HepG2 (cell line): ENCODE data around the gene ATAD3C. TPM values are rescaled to one million over a fixed set of nuclear protein-coding genes. Genes with fewer than 3 reads are reported as not detected.

Experiments used
- ELF3 ChIP-seq: IDR thresholded peaks from 2 replicates; pipeline ENCODE4 v1.6.1; 2016; ENCODE audit warnings: missing genetic modification reagents, missing compliant biosample characterization
- KAT8 ChIP-seq: IDR thresholded peaks from 2 replicates; pipeline ENCODE4 v1.6.1; 2016; ENCODE audit warnings: missing genetic modification reagents, missing compliant biosample characterization
- KDM1A ChIP-seq: IDR thresholded peaks from 2 replicates; pipeline ENCODE4 v1.6.1; 2016; ENCODE audit warnings: missing compliant biosample characterization
- MED8 ChIP-seq: sonication (generic); formaldehyde crosslinking; IDR thresholded peaks from 2 replicates; pipeline ENCODE4 v1.8.1; 2023; ENCODE audit warnings: mild to moderate bottlenecking, missing genetic modification reagents; ENCODE audit not compliant: insufficient replicate concordance
- POGZ ChIP-seq: sonication (generic); formaldehyde crosslinking; IDR thresholded peaks from 2 replicates; pipeline ENCODE4 v1.4.0; 2020; ENCODE audit warnings: mild to moderate bottlenecking, missing genetic modification reagents
- TAF1 ChIP-seq: sonication (generic); formaldehyde crosslinking; IDR thresholded peaks from 2 replicates; pipeline ENCODE4 v1.4.0; 2020; ENCODE audit warnings: missing genetic modification reagents
- ZNF260 ChIP-seq: sonication (generic); formaldehyde crosslinking; IDR thresholded peaks from 2 replicates; pipeline ENCODE4 v1.4.0; 2020; ENCODE audit warnings: missing genetic modification reagents, low read depth, mild to moderate bottlenecking, borderline replicate concordance
- ZNF264 ChIP-seq: sonication (generic); formaldehyde crosslinking; IDR thresholded peaks from 2 replicates; pipeline ENCODE4 v1.4.0; 2020; ENCODE audit warnings: missing genetic modification reagents
- ZNF367 ChIP-seq: sonication (generic); formaldehyde crosslinking; IDR thresholded peaks from 2 replicates; pipeline ENCODE4 v1.4.0; 2020; ENCODE audit warnings: missing genetic modification reagents, borderline replicate concordance
- ZNF451 ChIP-seq: sonication (generic); formaldehyde crosslinking; IDR thresholded peaks from 2 replicates; pipeline ENCODE4 v1.5.0; 2020; ENCODE audit warnings: mild to moderate bottlenecking, missing genetic modification reagents
- ZNF550 ChIP-seq: sonication (generic); formaldehyde crosslinking; IDR thresholded peaks from 2 replicates; pipeline ENCODE4 v1.4.0; 2020; ENCODE audit warnings: mild to moderate bottlenecking, missing genetic modification reagents, borderline replicate concordance
- ZNF776 ChIP-seq: sonication (generic); formaldehyde crosslinking; IDR thresholded peaks from 2 replicates; pipeline ENCODE4 v1.4.0; 2020; ENCODE audit warnings: mild to moderate bottlenecking, missing genetic modification reagents
- polyA plus RNA-seq, 8 experiments: library from polyadenylated mRNA; depleted of rRNA in 3 of 8; stranded (reverse) in 7 of 8; unstranded in 1 of 8; fragments of >200 nt; fragmentation: Illumina TruSeq in 4 of 8; extraction: Trizol in 4 of 8; gene quantifications; 2 replicates each; pipeline versions ENCODE4 v1.2.1 to v1.2.3, GENCODE V29; 2011 to 2016; ENCODE audit warnings: low read depth in 4 of 8, missing spikeins in 1 of 8, mixed read lengths in 1 of 8; ENCODE audit not compliant: insufficient read depth in 1 of 8
- total RNA-seq, 5 experiments: library from RNA; depleted of rRNA; stranded (reverse); fragments of >200 nt; fragmentation: Illumina TruSeq; extraction: Trizol; gene quantifications; 2 replicates each; pipeline ENCODE4 v1.2.3, GENCODE V29; 2016; ENCODE audit warnings: low read depth in 1 of 5
- TF ChIP-seq, protein P1 (sequence below): IDR thresholded peaks from 2 replicates; pipeline ENCODE4 v1.6.1; 2016; ENCODE audit warnings: control low read depth
- TF ChIP-seq, protein P2 (sequence below): sonication (generic); IDR thresholded peaks from 2 replicates; pipeline ENCODE4 v1.6.1; 2016; ENCODE audit warnings: low read depth, borderline replicate concordance
- TF ChIP-seq, protein P3 (sequence below): sonication (generic); formaldehyde crosslinking; IDR thresholded peaks from 2 replicates; pipeline ENCODE4 v1.4.0; 2020; ENCODE audit warnings: missing genetic modification reagents
- TF ChIP-seq, protein P4 (sequence below): sonication (generic); formaldehyde crosslinking; IDR thresholded peaks from 2 replicates; pipeline ENCODE4 v1.5.0; 2020; ENCODE audit warnings: mild to moderate bottlenecking, missing genetic modification reagents
- TF ChIP-seq, protein P5 (sequence below): sonication (generic); formaldehyde crosslinking; conservative IDR thresholded peaks from 2 replicates; pipeline ENCODE4 v1.8.1; 2023; ENCODE audit warnings: missing genetic modification reagents
- TF ChIP-seq, protein P6 (sequence below): sonication (generic); formaldehyde crosslinking; conservative IDR thresholded peaks from 2 replicates; pipeline ENCODE4 v1.4.0; 2020; ENCODE audit warnings: missing genetic modification reagents
- TF ChIP-seq, protein P7 (sequence below): IDR thresholded peaks from 2 replicates; pipeline ENCODE4 v1.6.1; 2016; ENCODE audit warnings: missing compliant biosample characterization, missing genetic modification reagents, borderline replicate concordance

Gene ATAD3C
- total and polyA plus RNA-seq, 2 of the 13 experiments (the other 11 are each of a cell fraction or from before 2014, with no cell fraction given): 2.4 to 3.2 TPM

DNA sequence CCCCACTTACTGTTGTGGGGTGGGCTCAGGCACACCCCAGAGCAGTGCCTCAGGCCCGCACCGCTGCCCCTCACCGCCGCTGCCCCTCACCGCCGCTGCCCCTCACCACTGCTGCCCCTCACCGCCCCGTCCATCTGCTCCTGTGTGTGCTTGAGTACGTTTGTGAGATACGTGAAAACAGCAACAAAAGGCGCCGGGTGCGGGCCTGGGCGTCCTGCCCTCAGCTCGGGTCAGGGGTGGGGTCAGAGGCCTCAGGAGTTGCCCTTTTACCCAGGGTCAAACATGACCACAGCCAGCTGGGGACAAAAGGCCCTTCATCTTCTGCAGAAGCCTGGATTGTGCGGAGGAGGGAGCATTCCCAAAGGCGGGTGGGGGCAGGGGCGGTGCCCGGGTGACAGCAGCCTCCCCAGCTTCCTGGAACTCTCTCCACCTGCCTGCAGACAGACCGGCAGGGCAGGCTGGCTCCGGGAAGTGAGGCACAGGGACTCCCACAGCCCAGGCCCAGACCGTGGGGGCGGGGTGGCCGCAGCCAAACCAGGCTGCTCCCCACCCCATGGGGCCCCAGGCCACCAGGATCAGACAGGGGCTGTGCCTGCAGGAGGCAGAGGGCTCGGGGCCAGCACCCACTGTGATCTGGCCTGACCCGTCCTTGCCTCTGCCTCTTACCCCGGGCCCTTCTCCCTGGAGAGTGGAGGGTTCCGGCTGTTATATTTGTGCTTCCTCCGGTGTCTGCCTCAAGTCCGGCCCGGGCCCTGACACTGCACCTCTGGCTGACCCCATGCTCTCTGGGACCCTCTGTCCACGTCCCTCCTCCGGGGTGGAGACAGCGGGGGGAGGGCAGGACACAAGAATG is 16.3 kb upstream of the ATAD3C start (continued):
- no peak for TF ChIP-seq ZNF367 (CRISPR knock-in tag)
- TF ChIP-seq, protein P1, sequence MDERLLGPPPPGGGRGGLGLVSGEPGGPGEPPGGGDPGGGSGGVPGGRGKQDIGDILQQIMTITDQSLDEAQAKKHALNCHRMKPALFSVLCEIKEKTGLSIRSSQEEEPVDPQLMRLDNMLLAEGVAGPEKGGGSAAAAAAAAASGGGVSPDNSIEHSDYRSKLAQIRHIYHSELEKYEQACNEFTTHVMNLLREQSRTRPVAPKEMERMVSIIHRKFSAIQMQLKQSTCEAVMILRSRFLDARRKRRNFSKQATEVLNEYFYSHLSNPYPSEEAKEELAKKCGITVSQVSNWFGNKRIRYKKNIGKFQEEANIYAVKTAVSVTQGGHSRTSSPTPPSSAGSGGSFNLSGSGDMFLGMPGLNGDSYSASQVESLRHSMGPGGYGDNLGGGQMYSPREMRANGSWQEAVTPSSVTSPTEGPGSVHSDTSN (CRISPR knock-in tag): no peak
- no peak for TF ChIP-seq ZNF776 (CRISPR knock-in tag)
- TF ChIP-seq TAF1: peak; percentile 90
- TF ChIP-seq, protein P2, sequence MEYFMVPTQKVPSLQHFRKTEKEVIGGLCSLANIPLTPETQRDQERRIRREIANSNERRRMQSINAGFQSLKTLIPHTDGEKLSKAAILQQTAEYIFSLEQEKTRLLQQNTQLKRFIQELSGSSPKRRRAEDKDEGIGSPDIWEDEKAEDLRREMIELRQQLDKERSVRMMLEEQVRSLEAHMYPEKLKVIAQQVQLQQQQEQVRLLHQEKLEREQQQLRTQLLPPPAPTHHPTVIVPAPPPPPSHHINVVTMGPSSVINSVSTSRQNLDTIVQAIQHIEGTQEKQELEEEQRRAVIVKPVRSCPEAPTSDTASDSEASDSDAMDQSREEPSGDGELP: peak; percentile 97
- peak; percentile 96 for TF ChIP-seq ELF3 (CRISPR knock-in tag)
- TF ChIP-seq, protein P3, sequence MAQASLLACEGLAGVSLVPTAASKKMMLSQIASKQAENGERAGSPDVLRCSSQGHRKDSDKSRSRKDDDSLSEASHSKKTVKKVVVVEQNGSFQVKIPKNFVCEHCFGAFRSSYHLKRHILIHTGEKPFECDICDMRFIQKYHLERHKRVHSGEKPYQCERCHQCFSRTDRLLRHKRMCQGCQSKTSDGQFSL (CRISPR knock-in tag): no peak
- TF ChIP-seq, protein P4, sequence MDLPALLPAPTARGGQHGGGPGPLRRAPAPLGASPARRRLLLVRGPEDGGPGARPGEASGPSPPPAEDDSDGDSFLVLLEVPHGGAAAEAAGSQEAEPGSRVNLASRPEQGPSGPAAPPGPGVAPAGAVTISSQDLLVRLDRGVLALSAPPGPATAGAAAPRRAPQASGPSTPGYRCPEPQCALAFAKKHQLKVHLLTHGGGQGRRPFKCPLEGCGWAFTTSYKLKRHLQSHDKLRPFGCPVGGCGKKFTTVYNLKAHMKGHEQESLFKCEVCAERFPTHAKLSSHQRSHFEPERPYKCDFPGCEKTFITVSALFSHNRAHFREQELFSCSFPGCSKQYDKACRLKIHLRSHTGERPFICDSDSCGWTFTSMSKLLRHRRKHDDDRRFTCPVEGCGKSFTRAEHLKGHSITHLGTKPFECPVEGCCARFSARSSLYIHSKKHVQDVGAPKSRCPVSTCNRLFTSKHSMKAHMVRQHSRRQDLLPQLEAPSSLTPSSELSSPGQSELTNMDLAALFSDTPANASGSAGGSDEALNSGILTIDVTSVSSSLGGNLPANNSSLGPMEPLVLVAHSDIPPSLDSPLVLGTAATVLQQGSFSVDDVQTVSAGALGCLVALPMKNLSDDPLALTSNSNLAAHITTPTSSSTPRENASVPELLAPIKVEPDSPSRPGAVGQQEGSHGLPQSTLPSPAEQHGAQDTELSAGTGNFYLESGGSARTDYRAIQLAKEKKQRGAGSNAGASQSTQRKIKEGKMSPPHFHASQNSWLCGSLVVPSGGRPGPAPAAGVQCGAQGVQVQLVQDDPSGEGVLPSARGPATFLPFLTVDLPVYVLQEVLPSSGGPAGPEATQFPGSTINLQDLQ (CRISPR knock-in tag): peak; percentile 93
- TF ChIP-seq POGZ: no peak; the same call in none of the 2 replicates
- no peak for TF ChIP-seq ZNF260 (CRISPR knock-in tag)
- TF ChIP-seq ZNF451 (CRISPR knock-in tag): peak; percentile 81
- TF ChIP-seq, protein P5, sequence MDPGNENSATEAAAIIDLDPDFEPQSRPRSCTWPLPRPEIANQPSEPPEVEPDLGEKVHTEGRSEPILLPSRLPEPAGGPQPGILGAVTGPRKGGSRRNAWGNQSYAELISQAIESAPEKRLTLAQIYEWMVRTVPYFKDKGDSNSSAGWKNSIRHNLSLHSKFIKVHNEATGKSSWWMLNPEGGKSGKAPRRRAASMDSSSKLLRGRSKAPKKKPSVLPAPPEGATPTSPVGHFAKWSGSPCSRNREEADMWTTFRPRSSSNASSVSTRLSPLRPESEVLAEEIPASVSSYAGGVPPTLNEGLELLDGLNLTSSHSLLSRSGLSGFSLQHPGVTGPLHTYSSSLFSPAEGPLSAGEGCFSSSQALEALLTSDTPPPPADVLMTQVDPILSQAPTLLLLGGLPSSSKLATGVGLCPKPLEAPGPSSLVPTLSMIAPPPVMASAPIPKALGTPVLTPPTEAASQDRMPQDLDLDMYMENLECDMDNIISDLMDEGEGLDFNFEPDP (CRISPR knock-in tag): no peak
- TF ChIP-seq MED8 (CRISPR knock-in tag): peak; percentile 90
- peak; percentile 74; the same call in 1 of the 2 replicates for TF ChIP-seq ZNF550 (CRISPR knock-in tag)
- peak; percentile 45; the same call in 1 of the 2 replicates for TF ChIP-seq ZNF264 (CRISPR knock-in tag)
- TF ChIP-seq, protein P6, sequence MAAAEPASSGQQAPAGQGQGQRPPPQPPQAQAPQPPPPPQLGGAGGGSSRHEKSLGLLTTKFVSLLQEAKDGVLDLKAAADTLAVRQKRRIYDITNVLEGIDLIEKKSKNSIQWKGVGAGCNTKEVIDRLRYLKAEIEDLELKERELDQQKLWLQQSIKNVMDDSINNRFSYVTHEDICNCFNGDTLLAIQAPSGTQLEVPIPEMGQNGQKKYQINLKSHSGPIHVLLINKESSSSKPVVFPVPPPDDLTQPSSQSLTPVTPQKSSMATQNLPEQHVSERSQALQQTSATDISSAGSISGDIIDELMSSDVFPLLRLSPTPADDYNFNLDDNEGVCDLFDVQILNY (CRISPR knock-in tag): no peak
- TF ChIP-seq, protein P7, sequence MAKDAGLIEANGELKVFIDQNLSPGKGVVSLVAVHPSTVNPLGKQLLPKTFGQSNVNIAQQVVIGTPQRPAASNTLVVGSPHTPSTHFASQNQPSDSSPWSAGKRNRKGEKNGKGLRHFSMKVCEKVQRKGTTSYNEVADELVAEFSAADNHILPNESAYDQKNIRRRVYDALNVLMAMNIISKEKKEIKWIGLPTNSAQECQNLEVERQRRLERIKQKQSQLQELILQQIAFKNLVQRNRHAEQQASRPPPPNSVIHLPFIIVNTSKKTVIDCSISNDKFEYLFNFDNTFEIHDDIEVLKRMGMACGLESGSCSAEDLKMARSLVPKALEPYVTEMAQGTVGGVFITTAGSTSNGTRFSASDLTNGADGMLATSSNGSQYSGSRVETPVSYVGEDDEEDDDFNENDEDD (CRISPR knock-in tag): no peak; the same call in 1 of the 2 replicates
- no peak; the same call in 1 of the 2 replicates for TF ChIP-seq KDM1A (CRISPR knock-in tag)
- peak; percentile 89 for TF ChIP-seq KAT8 (CRISPR knock-in tag)
